ENCODE results near the gene NUP88. TPM values are rescaled to one million over a fixed set of nuclear protein-coding genes. Genes with fewer than 3 reads are reported as not detected.

Gene NUP88
- total RNA-seq, 5 donors from 2014 or later (not counting 1 experiment from before 2014, with no cell fraction given) = 88.2 to 124 (median 99.7) TPM

- no peaks in the 10 kb centered on the region for H3K9me3 ChIP-seq
- POLR2A ChIA-PET = no interaction called here
- Mint-ChIP-seq H3K27ac (peak overlapping the region in 1 of 2 donors; percentile 11), H3K36me3 (peaks cover 45% of the 10 kb centered on the region), H3K9me3 (no peaks in the 10 kb centered on the region), H3K4me1 (no peaks in the 10 kb centered on the region), H3K27me3 (no peaks in the 10 kb centered on the region), H3K4me3 (no peak overlapping the region)
- H3K27me3 ChIP-seq (replicated peaks in 1 of 2; ENCODE audit: control insufficient read depth in 2 of 2, extremely low read depth in 1 of 2, insufficient read depth in 2 of 2, low read length in 1 of 2) = no peaks in the 10 kb centered on the region
- H3K36me3 ChIP-seq (ENCODE audit: control insufficient read depth in 2 of 2, extremely low read depth in 1 of 2, insufficient read depth in 1 of 2, low read length in 1 of 2) = peaks cover 7 to 74% of the 10 kb centered on the region in 2 donors
- WGBS (ENCODE audit: insufficient coverage) = 88% methylated on average over 1 of the region's 2 CpGs
- no peaks in the 10 kb centered on the region for H3K4me1 ChIP-seq (ENCODE audit: control insufficient read depth in 1 of 2, extremely low read depth in 1 of 2, insufficient read depth in 2 of 2, low read length in 2 of 2)
- H3K27ac ChIP-seq (ENCODE audit: low read length) = no peak overlapping the region
- H3K4me3 ChIP-seq (ENCODE audit: control insufficient read depth in 1 of 2, extremely low read depth in 1 of 2, low read length in 1 of 2) = no peak overlapping the region
- ATAC-seq (replicated peaks in 1 of 4) (no peak), DNase-seq (no peak)
- CTCF ChIA-PET = no interaction called here
Observed at GRCh38 chr17:5354886-5355415, 64.5 kb downstream of the NUP88 start.

GRCh38 chr17:5354310-5354709 lies 65.2 kb downstream of the NUP88 start:
- Mint-ChIP-seq H3K9me3 (no peaks in the 10 kb centered on the region), H3K27me3 (no peaks in the 10 kb centered on the region), H3K4me1 (no peaks in the 10 kb centered on the region), H3K4me3 (no peak overlapping the region), H3K36me3 (peaks cover 47% of the 10 kb centered on the region), H3K27ac (peak overlapping the region in 1 of 2 donors; percentile 60)
- ChIA-PET POLR2A (no interaction called here), CTCF (no interaction called here)
- Histone ChIP-seq H3K27ac (ENCODE audit: low read length) (no peak overlapping the region), H3K4me3 (ENCODE audit: control insufficient read depth in 1 of 2, extremely low read depth in 1 of 2, low read length in 1 of 2) (no peak overlapping the region), H3K27me3 (replicated peaks in 1 of 2; ENCODE audit: control insufficient read depth in 2 of 2, extremely low read depth in 1 of 2, insufficient read depth in 2 of 2, low read length in 1 of 2) (no peaks in the 10 kb centered on the region), H3K36me3 (ENCODE audit: control insufficient read depth in 2 of 2, extremely low read depth in 1 of 2, insufficient read depth in 1 of 2, low read length in 1 of 2) (peaks cover 7 to 70% of the 10 kb centered on the region in 2 donors), H3K9me3 (no peaks in the 10 kb centered on the region), H3K4me1 (ENCODE audit: control insufficient read depth in 1 of 2, extremely low read depth in 1 of 2, insufficient read depth in 2 of 2, low read length in 2 of 2) (no peaks in the 10 kb centered on the region)
- ATAC-seq (replicated peaks in 1 of 4) (no peak), DNase-seq (no peak)
- no CpG with 5 or more reads among the region's 2 CpGs for WGBS (ENCODE audit: insufficient coverage)

GRCh38 chr17:5352681-5353289 lies 66.7 kb downstream of the NUP88 start:
- DNase-seq = no peak
- Mint-ChIP-seq H3K4me3 (no peak overlapping the region), H3K27me3 (no peaks in the 10 kb centered on the region), H3K4me1 (no peaks in the 10 kb centered on the region), H3K36me3 (peaks cover 52% of the 10 kb centered on the region), H3K27ac (peak overlapping the region in 1 of 2 donors; percentile 70), H3K9me3 (no peaks in the 10 kb centered on the region)
- H3K27ac ChIP-seq (ENCODE audit: low read length) = no peak overlapping the region
- H3K27me3 ChIP-seq (replicated peaks in 1 of 2; ENCODE audit: control insufficient read depth in 2 of 2, extremely low read depth in 1 of 2, insufficient read depth in 2 of 2, low read length in 1 of 2) = no peaks in the 10 kb centered on the region
- WGBS (ENCODE audit: insufficient coverage) = 86% methylated on average over 2 of the region's 4 CpGs
- no peaks in the 10 kb centered on the region for H3K4me1 ChIP-seq (ENCODE audit: control insufficient read depth in 1 of 2, extremely low read depth in 1 of 2, insufficient read depth in 2 of 2, low read length in 2 of 2)
- POLR2A ChIA-PET = no interaction called here
- H3K4me3 ChIP-seq (ENCODE audit: control insufficient read depth in 1 of 2, extremely low read depth in 1 of 2, low read length in 1 of 2) = no peak overlapping the region
- CTCF ChIA-PET = no interaction called here
- H3K9me3 ChIP-seq = no peaks in the 10 kb centered on the region
- H3K36me3 ChIP-seq (ENCODE audit: control insufficient read depth in 2 of 2, extremely low read depth in 1 of 2, insufficient read depth in 1 of 2, low read length in 1 of 2) = peaks cover 14 to 72% of the 10 kb centered on the region in 2 donors
- ATAC-seq (replicated peaks in 1 of 4) = no peak

GRCh38 chr17:5344914-5345313 lies 74.5 kb downstream of the NUP88 start:
- H3K27ac ChIP-seq (ENCODE audit: low read length) = no peak overlapping the region
- peaks cover 27% of the 10 kb centered on the region for H3K36me3 Mint-ChIP-seq
- H3K4me1 Mint-ChIP-seq = no peaks in the 10 kb centered on the region
- DNase-seq (no peak), ATAC-seq (replicated peaks in 1 of 4) (no peak)
- 100% methylated on average over 1 of the region's 9 CpGs for WGBS (ENCODE audit: insufficient coverage)
- peak overlapping the region in 1 of 2 donors; percentile 21 for H3K27ac Mint-ChIP-seq
- peaks cover 14 to 27% of the 10 kb centered on the region in 2 donors for H3K36me3 ChIP-seq (ENCODE audit: control insufficient read depth in 2 of 2, extremely low read depth in 1 of 2, insufficient read depth in 1 of 2, low read length in 1 of 2)
- H3K9me3 Mint-ChIP-seq = no peaks in the 10 kb centered on the region
- POLR2A ChIA-PET = no interaction called here
- H3K4me1 ChIP-seq (ENCODE audit: control insufficient read depth in 1 of 2, extremely low read depth in 1 of 2, insufficient read depth in 2 of 2, low read length in 2 of 2) = no peaks in the 10 kb centered on the region
- CTCF ChIA-PET = interaction anchor here in 1 of 2 donors (0.6 kb wide), 1 partner anchor 10 kb away, joined by 3 read pairs; no protein-coding TSS in a partner anchor
- H3K27me3 Mint-ChIP-seq = no peaks in the 10 kb centered on the region
- no peak overlapping the region for H3K4me3 ChIP-seq (ENCODE audit: control insufficient read depth in 1 of 2, extremely low read depth in 1 of 2, low read length in 1 of 2)
- H3K4me3 Mint-ChIP-seq = no peak overlapping the region
- no peaks in the 10 kb centered on the region for H3K27me3 ChIP-seq (replicated peaks in 1 of 2; ENCODE audit: control insufficient read depth in 2 of 2, extremely low read depth in 1 of 2, insufficient read depth in 2 of 2, low read length in 1 of 2)
- no peaks in the 10 kb centered on the region for H3K9me3 ChIP-seq

Other genes with a start within 250 kb of the NUP88 start
- 10 to 100 TPM in 3 of 5 donors, 1 to 10 TPM in 2; 5.5 to 23.4 (median 20.9) TPM for gene ZNF594, start 227.8 kb downstream of the NUP88 start, total RNA-seq
- gene SCIMP, start 184.8 kb downstream of the NUP88 start, total RNA-seq = 1 to 10 TPM in 3 of 5 donors, under 1 TPM in 2; 0.61 to 1.8 (median 1.2) TPM
- gene RABEP1, start 137.4 kb downstream of the NUP88 start, total RNA-seq = 10 to 100 TPM; 39.1 to 48.1 (median 47.7) TPM
- gene RPAIN, start 520 bp upstream of the NUP88 start, total RNA-seq = 10 to 100 TPM; 61.5 to 81.0 (median 67.7) TPM
- gene C1QBP, start 19.5 kb upstream of the NUP88 start, total RNA-seq = 100 to 1,000 TPM in 2 of 5 donors, 10 to 100 TPM in 3; 60.1 to 102 (median 93.5) TPM
- gene DHX33, start 49.3 kb upstream of the NUP88 start, total RNA-seq = 10 to 100 TPM in 3 of 5 donors, 1 to 10 TPM in 2; 7.5 to 13.6 (median 12.0) TPM
- 10 to 100 TPM; 58.2 to 73.9 (median 64.0) TPM for gene DERL2, start 66.5 kb upstream of the NUP88 start, total RNA-seq
- 10 to 100 TPM; 18.0 to 35.9 (median 33.8) TPM for gene MIS12, start 66.9 kb upstream of the NUP88 start, total RNA-seq
- 100 to 1,000 TPM; 233 to 317 (median 243) TPM for gene NLRP1, start 164.8 kb upstream of the NUP88 start, total RNA-seq